NCI-H1436 treated with DMSO at 0.1 percent for 48 hours (cell line): Measurements from ENCODE around the gene RTP3.
"Not testable (repeated sequence)": the region's sequence is repeated elsewhere in the genome, so short reads cannot be mapped to it uniquely, and the experiment has no call there.

Experiments
- DNase-seq: peaks from one replicate; lab custom pipeline; 2025; lab: John Stamatoyannopoulos, UW

RTP3 gene

DNA sequence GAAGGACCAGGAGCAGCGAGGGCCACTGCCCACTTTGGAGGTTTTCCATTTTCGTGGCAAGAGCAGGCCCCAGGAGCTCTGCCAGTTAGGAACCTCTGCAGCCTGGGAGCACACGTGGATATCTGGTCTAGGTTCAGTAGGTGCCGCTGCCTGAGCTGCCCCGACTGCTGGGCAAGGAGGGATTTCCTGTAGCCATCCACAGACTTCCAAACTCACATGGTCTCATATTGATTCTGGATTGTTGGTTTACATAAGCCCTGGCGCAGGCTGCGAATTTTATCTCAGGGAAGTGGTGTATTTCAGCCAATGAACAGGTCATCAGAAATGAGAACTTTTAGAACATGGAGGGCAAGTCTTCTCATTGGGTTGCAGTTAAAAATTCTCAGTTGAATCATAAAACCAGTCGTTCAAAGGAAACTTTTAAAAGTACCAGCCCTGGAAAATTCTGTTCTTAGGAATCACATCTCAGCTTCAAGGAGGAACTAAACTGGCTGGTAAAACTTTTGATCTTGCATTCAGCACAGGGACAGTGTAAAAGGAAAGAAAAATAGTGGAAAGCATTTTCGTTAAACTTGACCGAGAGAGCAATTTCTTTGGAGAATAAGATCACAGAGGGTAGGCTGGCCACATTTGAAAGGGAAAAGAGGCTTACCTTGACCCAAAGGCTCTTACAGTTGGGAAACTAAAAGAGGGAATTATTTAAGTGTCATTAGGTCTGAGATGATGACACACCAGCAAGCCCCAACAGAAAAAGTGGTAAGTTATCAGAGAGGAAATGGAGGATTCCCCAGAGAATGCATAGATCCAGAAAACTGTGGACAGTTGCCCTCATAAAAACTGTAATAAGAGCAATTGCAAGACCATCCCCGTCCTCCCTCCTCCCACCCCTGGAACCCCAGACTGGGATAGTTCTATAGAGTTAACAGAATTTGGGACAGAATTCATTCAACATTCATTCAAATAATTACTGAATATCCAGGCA, 6.4 kb upstream of the RTP3 start:
- DNase-seq = no peak

GRCh38 chr3:46492890-46493547, 4.8 kb upstream of the RTP3 start:
- no peak for DNase-seq

DNA sequence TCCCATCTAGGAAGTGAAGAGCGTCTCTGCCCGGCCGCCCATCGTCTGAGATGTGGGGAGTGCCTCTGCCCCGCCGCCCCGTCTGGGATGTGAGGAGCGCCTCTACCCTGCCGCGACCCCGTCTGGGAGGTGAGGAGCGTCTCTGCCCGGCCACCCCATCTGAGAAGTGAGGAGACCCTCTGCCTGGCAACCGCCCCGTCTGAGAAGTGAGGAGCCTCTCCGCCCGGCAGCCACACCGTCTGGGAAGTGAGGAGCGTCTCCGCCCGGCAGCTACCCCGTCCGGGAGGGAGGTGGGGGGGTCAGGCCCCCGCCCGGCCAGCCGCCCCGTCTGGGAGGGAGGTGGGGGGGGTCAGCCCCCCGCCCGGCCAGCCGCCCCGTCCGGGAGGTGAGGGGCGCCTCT, 3.3 kb upstream of the RTP3 start:
- DNase-seq = not testable (repeated sequence)

DNA sequence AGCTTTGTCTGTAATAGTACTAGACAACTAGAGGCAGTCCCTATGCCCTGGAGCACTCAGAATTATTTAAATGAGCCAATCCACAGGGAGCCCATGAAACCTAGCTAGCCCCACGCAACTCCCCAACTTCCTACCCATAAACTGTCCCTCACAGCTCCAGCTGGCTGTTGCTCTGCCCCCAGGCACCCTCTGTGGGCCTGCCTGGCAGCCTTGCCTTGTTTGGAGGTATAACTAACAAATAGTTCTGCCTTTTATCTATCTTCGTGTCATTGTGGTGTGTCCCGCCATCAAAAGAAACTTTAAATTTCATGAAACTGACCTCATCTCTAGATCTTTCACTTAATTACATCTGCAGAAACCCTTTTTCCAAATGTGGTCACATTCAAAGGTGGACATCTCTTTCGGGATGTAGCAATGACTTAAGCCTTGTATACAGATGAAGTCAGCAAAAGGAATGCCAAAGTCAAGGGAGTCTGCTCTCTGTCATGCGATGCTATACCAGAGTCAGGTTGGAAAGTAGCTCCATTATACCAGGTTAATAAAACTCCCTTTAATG, 1.8 kb upstream of the RTP3 start:
- DNase-seq = no peak

DNA sequence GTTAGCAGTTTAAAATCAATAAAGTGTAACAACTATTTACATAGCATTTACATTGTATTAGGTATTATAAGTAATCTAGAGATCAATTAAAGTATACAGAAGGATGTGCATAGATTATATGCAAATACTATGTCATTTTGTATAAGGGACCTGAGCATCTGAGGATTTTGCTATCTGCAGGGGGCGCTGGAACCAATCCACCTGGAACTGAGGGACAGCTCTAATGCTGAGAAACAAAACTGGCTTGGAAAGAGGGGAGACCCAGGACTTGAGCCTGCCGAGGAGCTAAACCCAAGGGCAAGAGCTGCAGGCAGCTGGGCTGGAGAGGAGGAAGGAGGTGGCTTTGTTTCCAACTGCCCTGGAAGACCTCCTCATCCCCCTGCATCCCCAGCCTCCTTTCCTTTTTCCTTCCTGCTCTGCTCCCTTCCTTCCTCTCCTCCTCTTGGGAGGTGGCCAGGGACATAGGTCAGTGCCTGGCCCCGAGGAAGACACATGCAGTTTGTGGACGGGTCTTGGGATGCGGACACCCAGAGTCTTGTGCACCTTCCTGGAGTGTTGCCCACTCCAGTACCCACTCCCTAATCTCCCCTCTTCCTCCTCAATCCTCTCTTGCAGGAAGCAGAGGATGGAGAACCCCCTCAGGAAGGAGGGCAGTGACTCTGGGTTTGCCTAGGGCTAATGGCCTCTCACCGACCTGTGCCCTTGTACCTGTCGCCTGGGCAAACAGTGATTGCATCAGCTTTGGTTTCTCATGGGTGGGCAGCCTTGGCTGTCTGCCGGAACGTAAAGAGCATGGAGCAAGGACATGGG, 825 bp upstream of the RTP3 start:
- no peak for DNase-seq

DNA sequence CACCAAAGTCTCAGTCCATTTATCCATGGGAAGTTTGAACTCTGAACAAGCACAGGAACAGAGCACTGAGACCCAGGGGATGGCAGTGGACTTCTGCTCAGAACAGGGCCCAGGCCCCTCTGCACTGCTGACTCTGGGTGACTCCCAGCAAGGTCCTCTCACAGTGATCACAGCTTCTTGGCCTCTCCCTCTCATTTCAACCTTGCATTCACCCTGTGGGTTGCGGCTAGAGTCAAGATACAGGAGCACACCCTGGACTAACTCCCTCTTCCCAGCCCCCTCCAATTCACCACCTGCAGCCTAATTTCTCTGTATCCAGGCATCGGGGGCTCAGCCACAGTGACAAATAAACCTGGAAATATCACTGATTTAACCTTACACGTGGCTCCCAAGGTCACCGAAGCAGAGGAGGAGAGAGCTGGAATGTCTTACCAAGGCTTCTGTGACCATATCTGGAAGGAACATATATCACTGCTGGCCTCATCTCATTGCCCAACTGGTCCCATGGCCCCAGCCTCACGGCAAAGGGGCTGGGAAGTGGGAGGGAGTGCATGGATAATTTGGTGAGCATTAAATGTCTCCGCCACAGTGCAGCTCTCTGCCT, 1.2 kb downstream of the RTP3 start:
- DNase-seq = no peak

DNA sequence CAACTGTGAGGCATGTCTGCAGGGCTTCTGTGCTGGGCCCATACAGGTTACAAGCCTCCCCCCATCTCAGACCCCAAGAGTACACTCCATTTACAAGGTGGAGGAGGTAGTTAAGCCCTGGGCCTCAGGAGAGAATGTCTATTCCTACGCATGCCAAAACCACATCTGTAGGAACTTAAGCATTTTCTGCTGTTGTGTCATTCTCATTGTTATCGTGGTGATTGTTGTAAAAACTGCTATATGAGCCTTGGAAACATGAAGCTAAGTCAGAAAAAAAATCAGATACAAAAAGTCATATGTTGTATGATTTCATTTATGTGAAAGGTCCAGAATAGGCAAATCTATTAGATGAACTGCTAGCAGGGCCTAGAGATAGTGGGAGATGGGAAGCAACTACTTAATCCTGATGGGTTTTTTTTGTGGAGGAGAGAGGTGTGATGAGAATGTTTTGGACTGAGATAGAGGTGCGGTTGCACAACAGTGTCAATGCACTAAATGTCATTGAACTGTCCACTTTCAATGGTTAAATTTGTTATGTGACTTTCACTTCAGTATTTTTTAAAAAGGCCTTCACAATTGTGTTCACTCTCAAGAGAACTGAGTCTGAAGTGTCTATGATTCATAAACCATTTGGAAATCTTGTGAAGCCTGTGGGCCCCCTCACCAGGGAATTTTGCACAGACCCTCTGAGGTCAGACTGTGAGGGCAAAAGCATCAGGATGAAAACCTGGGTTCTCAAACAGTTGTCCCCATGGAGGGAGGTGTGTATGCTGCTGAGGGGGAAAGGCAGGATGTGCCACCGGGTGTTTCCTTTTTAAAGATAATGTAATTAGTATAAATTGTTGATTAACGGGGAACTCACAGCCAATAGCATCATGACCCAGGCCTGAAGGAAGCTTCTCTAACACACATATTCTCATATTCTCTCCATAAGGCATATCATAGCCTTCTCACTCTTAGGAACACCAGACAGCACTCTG, 3.2 kb downstream of the RTP3 start:
- no peak for DNase-seq

GRCh38 chr3:46501702-46502101, 3.9 kb downstream of the RTP3 start:
- DNase-seq = no peak

- no peak for DNase-seq
Measured at GRCh38 chr3:46503200-46503874, 5.6 kb downstream of the RTP3 start.

- no peak for DNase-seq
Measured at GRCh38 chr3:46504789-46505188, 7.0 kb downstream of the RTP3 start.

- no peak for DNase-seq
Measured at GRCh38 chr3:46505953-46506352, 8.2 kb downstream of the RTP3 start.

DNA sequence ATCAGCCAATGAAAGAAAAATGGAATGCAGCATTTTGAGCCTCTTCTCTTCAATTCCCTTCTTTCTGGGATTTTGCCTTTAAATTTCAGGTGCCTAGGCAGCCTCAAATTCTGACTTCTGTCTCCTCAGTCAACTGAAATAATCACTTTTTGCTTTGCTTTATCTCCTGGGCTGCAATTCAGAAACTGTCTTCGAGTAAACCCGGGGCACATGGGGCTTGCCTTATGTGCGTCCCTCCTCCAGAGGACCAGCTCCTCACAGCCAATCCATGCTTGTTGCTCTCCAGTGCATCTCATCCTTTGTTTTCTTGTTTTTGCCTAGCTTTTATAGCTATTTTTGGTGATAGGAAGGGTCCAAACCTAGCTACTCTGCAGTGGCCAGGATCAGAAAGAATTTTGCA, 8.8 kb downstream of the RTP3 start:
- no peak for DNase-seq

- DNase-seq = no peak
Measured at GRCh38 chr3:46508850-46509591, 11.2 kb downstream of the RTP3 start.

- no peak for DNase-seq
Measured at GRCh38 chr3:46509661-46510187, 11.9 kb downstream of the RTP3 start.

- DNase-seq = no peak
Measured at GRCh38 chr3:46512191-46512749, 14.5 kb downstream of the RTP3 start.

- no peak for DNase-seq
Measured at GRCh38 chr3:46516521-46516920, 18.7 kb downstream of the RTP3 start.

- no peak for DNase-seq
Measured at GRCh38 chr3:46517016-46517783, 19.4 kb downstream of the RTP3 start.

- no peak for DNase-seq
Measured at GRCh38 chr3:46517784-46518181, 20.0 kb downstream of the RTP3 start.
